HepG2 (cell line): ENCODE measurements around the gene PBX2. TPM values are rescaled to one million over a fixed set of nuclear protein-coding genes. Genes with fewer than 3 reads are reported as not detected.

Experiments used
- ARNT2 ChIP-seq: sonication (generic); formaldehyde crosslinking; IDR thresholded peaks from 2 replicates; pipeline ENCODE4 v1.8.0; 2022; ENCODE audit warnings: mild to moderate bottlenecking, low read depth, missing genetic modification reagents, moderate library complexity
- ASH2L ChIP-seq: fragments of 300-600, 200-600 bp; sonication (generic); IDR thresholded peaks from 2 replicates; pipeline ENCODE4 v1.7.0; 2017; ENCODE audit warnings: low read depth, mild to moderate bottlenecking, moderate library complexity, mixed read lengths, low read length; ENCODE audit not compliant: insufficient read length
- EEA1 ChIP-seq: sonication (generic); formaldehyde crosslinking; IDR thresholded peaks from 2 replicates; pipeline ENCODE4 v1.5.1; 2020; ENCODE audit warnings: mild to moderate bottlenecking, missing genetic modification reagents, borderline replicate concordance
- ETV5 ChIP-seq: IDR thresholded peaks from 2 replicates; pipeline ENCODE4 v1.6.1; 2018; ENCODE audit warnings: missing biosample characterization, missing genetic modification reagents, inconsistent platforms, borderline replicate concordance
- KLF9 ChIP-seq: IDR thresholded peaks from 2 replicates; pipeline ENCODE4 v1.6.1; 2016; ENCODE audit warnings: low read depth
- NCOA1 ChIP-seq: sonication (generic); formaldehyde crosslinking; IDR thresholded peaks from 2 replicates; pipeline ENCODE4 v1.9.0; 2021; ENCODE audit warnings: missing genetic modification reagents
- NKX3-1 ChIP-seq: sonication (generic); formaldehyde crosslinking; IDR thresholded peaks from 2 replicates; pipeline ENCODE4 v1.5.0; 2020; ENCODE audit warnings: missing genetic modification reagents
- RARG ChIP-seq: sonication (generic); formaldehyde crosslinking; IDR thresholded peaks from 2 replicates; pipeline ENCODE4 v1.4.0; 2020; ENCODE audit warnings: low read depth, mild to moderate bottlenecking, missing genetic modification reagents
- polyA plus RNA-seq, 8 experiments: library from polyadenylated mRNA; depleted of rRNA in 3 of 8; stranded (reverse) in 7 of 8; unstranded in 1 of 8; fragments of >200 nt; fragmentation: Illumina TruSeq in 4 of 8; extraction: Trizol in 4 of 8; gene quantifications; 2 replicates each; pipeline versions ENCODE4 v1.2.1 to v1.2.3, GENCODE V29; 2011 to 2016; ENCODE audit warnings: low read depth in 4 of 8, missing spikeins in 1 of 8, mixed read lengths in 1 of 8; ENCODE audit not compliant: insufficient read depth in 1 of 8
- total RNA-seq, 5 experiments: library from RNA; depleted of rRNA; stranded (reverse); fragments of >200 nt; fragmentation: Illumina TruSeq; extraction: Trizol; gene quantifications; 2 replicates each; pipeline ENCODE4 v1.2.3, GENCODE V29; 2016; ENCODE audit warnings: low read depth in 1 of 5
- TF ChIP-seq, protein P1 (sequence below): IDR thresholded peaks from 2 replicates; pipeline ENCODE4 v1.6.1; 2012; ENCODE audit warnings: low read depth, low read length, improper control_type of control experiment
- TF ChIP-seq, protein P2 (sequence below): sonication (generic); formaldehyde crosslinking; IDR thresholded peaks from 2 replicates; pipeline ENCODE4 v1.4.0; 2020; ENCODE audit warnings: missing genetic modification reagents, low read depth, mild to moderate bottlenecking, borderline replicate concordance
- TF ChIP-seq, protein P3 (sequence below): sonication (generic); formaldehyde crosslinking; IDR thresholded peaks from 2 replicates; pipeline ENCODE4 v1.5.1; 2020; ENCODE audit warnings: mild to moderate bottlenecking, moderate library complexity, missing genetic modification reagents
- TF ChIP-seq, protein P4 (sequence below): sonication (generic); formaldehyde crosslinking; IDR thresholded peaks from 2 replicates; pipeline ENCODE4 v1.4.0; 2020; ENCODE audit warnings: mild to moderate bottlenecking, missing genetic modification reagents, borderline replicate concordance
- TF ChIP-seq, protein P5 (sequence below): sonication (generic); formaldehyde crosslinking; IDR thresholded peaks from 2 replicates; pipeline ENCODE4 v1.8.0; 2022; ENCODE audit warnings: mild to moderate bottlenecking, missing genetic modification reagents; ENCODE audit not compliant: insufficient replicate concordance

The PBX2 gene
- total and polyA plus RNA-seq, 2 of the 13 experiments (the other 11 are each of a cell fraction or from before 2014, with no cell fraction given): 42.3 to 77.8 TPM

DNA sequence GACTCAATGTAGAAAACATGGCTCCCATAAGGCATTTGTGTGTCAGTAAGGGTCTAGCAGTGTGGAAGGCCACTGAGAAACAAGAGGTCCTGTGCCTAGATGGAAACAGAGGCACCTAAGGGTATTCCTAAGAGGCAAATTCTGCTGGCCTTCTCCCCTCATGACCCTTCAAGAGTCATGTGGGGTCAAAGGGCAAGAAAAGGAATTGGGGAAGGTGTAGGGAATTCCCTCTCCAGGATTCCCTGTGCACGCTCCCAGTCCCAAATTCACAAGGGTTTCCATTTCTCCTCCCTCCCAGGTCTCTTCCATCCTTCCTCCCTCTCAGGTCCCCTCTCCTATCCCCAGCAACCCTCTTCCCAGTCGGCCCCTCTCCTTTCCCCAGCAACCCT lies 14.7 kb downstream of the PBX2 start (continued):
- TF ChIP-seq KLF9 (CRISPR knock-in tag) (no peak), NKX3-1 (CRISPR knock-in tag) (no peak), ETV5 (CRISPR knock-in tag) (0 out of 2 replicates have a peak, but pooled peaks have one; percentile 16), RARG (CRISPR knock-in tag) (no peak; the same call in 1 of the 2 replicates), ARNT2 (CRISPR knock-in tag) (no peak), EEA1 (CRISPR knock-in tag) (no peak), ASH2L (no peak), NCOA1 (0 out of 2 replicates have a peak, but pooled peaks have one; percentile 61)
- TF ChIP-seq, protein P1, sequence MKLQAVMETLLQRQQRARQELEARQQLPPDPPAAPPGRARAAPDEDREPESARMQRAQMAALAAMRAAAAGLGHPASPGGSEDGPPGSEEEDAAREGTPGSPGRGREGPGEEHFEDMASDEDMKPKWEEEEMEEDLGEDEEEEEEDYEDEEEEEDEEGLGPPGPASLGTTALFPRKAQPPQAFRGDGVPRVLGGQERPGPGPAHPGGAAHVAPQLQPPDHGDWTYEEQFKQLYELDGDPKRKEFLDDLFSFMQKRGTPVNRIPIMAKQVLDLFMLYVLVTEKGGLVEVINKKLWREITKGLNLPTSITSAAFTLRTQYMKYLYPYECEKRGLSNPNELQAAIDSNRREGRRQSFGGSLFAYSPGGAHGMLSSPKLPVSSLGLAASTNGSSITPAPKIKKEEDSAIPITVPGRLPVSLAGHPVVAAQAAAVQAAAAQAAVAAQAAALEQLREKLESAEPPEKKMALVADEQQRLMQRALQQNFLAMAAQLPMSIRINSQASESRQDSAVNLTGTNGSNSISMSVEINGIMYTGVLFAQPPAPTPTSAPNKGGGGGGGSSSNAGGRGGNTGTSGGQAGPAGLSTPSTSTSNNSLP: no peak
- TF ChIP-seq, protein P2, sequence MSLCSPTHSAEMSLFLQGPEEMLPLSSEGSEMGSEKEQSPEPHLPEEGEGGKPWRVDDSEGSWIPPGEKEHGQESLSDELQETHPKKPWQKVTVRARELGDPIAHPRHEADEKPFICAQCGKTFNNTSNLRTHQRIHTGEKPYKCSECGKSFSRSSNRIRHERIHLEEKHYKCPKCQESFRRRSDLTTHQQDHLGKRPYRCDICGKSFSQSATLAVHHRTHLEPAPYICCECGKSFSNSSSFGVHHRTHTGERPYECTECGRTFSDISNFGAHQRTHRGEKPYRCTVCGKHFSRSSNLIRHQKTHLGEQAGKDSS (CRISPR knock-in tag): no peak
- TF ChIP-seq, protein P3, sequence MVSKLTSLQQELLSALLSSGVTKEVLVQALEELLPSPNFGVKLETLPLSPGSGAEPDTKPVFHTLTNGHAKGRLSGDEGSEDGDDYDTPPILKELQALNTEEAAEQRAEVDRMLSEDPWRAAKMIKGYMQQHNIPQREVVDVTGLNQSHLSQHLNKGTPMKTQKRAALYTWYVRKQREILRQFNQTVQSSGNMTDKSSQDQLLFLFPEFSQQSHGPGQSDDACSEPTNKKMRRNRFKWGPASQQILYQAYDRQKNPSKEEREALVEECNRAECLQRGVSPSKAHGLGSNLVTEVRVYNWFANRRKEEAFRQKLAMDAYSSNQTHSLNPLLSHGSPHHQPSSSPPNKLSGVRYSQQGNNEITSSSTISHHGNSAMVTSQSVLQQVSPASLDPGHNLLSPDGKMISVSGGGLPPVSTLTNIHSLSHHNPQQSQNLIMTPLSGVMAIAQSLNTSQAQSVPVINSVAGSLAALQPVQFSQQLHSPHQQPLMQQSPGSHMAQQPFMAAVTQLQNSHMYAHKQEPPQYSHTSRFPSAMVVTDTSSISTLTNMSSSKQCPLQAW (CRISPR knock-in tag): 0 out of 2 replicates have a peak, but pooled peaks have one; percentile 2
- TF ChIP-seq, protein P4, sequence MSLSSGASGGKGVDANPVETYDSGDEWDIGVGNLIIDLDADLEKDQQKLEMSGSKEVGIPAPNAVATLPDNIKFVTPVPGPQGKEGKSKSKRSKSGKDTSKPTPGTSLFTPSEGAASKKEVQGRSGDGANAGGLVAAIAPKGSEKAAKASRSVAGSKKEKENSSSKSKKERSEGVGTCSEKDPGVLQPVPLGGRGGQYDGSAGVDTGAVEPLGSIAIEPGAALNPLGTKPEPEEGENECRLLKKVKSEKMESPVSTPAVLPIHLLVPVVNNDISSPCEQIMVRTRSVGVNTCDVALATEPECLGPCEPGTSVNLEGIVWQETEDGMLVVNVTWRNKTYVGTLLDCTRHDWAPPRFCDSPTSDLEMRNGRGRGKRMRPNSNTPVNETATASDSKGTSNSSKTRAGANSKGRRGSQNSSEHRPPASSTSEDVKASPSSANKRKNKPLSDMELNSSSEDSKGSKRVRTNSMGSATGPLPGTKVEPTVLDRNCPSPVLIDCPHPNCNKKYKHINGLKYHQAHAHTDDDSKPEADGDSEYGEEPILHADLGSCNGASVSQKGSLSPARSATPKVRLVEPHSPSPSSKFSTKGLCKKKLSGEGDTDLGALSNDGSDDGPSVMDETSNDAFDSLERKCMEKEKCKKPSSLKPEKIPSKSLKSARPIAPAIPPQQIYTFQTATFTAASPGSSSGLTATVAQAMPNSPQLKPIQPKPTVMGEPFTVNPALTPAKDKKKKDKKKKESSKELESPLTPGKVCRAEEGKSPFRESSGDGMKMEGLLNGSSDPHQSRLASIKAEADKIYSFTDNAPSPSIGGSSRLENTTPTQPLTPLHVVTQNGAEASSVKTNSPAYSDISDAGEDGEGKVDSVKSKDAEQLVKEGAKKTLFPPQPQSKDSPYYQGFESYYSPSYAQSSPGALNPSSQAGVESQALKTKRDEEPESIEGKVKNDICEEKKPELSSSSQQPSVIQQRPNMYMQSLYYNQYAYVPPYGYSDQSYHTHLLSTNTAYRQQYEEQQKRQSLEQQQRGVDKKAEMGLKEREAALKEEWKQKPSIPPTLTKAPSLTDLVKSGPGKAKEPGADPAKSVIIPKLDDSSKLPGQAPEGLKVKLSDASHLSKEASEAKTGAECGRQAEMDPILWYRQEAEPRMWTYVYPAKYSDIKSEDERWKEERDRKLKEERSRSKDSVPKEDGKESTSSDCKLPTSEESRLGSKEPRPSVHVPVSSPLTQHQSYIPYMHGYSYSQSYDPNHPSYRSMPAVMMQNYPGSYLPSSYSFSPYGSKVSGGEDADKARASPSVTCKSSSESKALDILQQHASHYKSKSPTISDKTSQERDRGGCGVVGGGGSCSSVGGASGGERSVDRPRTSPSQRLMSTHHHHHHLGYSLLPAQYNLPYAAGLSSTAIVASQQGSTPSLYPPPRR: no peak
- TF ChIP-seq, protein P5, sequence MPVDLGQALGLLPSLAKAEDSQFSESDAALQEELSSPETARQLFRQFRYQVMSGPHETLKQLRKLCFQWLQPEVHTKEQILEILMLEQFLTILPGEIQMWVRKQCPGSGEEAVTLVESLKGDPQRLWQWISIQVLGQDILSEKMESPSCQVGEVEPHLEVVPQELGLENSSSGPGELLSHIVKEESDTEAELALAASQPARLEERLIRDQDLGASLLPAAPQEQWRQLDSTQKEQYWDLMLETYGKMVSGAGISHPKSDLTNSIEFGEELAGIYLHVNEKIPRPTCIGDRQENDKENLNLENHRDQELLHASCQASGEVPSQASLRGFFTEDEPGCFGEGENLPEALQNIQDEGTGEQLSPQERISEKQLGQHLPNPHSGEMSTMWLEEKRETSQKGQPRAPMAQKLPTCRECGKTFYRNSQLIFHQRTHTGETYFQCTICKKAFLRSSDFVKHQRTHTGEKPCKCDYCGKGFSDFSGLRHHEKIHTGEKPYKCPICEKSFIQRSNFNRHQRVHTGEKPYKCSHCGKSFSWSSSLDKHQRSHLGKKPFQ (CRISPR knock-in tag): no peak
